HepG2 (cell line): ENCODE results near the gene C4orf54. TPM values are rescaled to one million over a fixed set of nuclear protein-coding genes. Genes with fewer than 3 reads are reported as not detected.

Experiments
- ATAC-seq: fragments of 200-7000 bp; cut with Tn5 transposase; 3 replicates; pipeline ENCODE4 v1.9.1; 2020; ENCODE audit warnings: mild to moderate bottlenecking, moderate library complexity
- BruUV-seq: library from RNA; stranded (reverse); fragments of 400-500 nt; replicated peaks from 2 replicates; lab custom pipeline; 2021; lab: Mats Ljungman, UMichigan
- CTCF ChIA-PET: fragments of 300-600 bp; formaldehyde crosslinking; extraction: SDS; loops from one replicate; lab custom pipeline; 2021; ENCODE audit warnings: low total read pairs, inconsistent platforms, low intra/inter-chr PET ratio; lab: Yijun Ruan, JAX
- POLR2A ChIA-PET: fragments of 350-600 bp; sonication (Branson Sonifier 250); formaldehyde crosslinking; loops from one replicate; lab custom pipeline; 2020; ENCODE audit warnings: antibody characterized with exemption, inconsistent platforms; lab: Yijun Ruan, JAX
- DNase-seq: peaks from one replicate; pipeline ENCODE4 v3.0.0-alpha.2; 2015; ENCODE audit warnings: low spot score
- FAIRE-seq: peaks from 3 replicates; lab custom pipeline; 2011; peaks lifted over from hg19 to GRCh38; lab: Jason Lieb, UNC
- H2AFZ ChIP-seq: one replicate; pipeline ENCODE4 v1.6.1; 2011; ENCODE audit warnings: low read length, inconsistent platforms
- H3K27ac ChIP-seq: fragments of 300-600 bp; 3 replicates; pipeline ENCODE4 v1.8.0; 2011; ENCODE audit warnings: mixed run types, mild to moderate bottlenecking, mixed read lengths, low read length, inconsistent platforms; ENCODE audit not compliant: insufficient read depth; ENCODE audit errors: extremely low read length
- H3K27me3 ChIP-seq, 2 experiments: fragments of 200-600 bp in 1 of 2; 2 replicates in 1 of 2; 3 replicates in 1 of 2; pipeline versions ENCODE4 v1.6.0 to v1.8.0; 2011; ENCODE audit warnings: low read length in 2 of 2, mild to moderate bottlenecking in 2 of 2, moderate library complexity in 2 of 2, inconsistent platforms in 1 of 2; ENCODE audit not compliant: insufficient read depth in 2 of 2, control insufficient read depth in 1 of 2
- H3K36me3 ChIP-seq, 2 experiments: fragments of 200-600 bp in 1 of 2; replicated peaks in 1 of 2; 2 replicates in 1 of 2; 3 replicates in 1 of 2; pipeline versions ENCODE4 v1.5.1 to v1.8.0; 2011; ENCODE audit warnings: low read length in 2 of 2, inconsistent platforms in 1 of 2; ENCODE audit not compliant: insufficient read depth in 2 of 2, control insufficient read depth in 1 of 2
- H3K4me1 ChIP-seq: 2 replicates; pipeline ENCODE4 v1.5.1; 2012; ENCODE audit warnings: low read length, inconsistent platforms; ENCODE audit not compliant: insufficient read depth
- H3K4me2 ChIP-seq: 2 replicates; pipeline ENCODE4 v1.6.0; 2011; ENCODE audit warnings: low read depth, low read length, inconsistent platforms
- H3K4me3 ChIP-seq, 3 experiments: fragments of 200-600 bp in 1 of 3; sonication (generic), shearing (Covaris generic) in 1 of 3; replicated peaks in 1 of 3; 2 replicates each; pipeline ENCODE4 v1.5.1; 2011 to 2016; ENCODE audit warnings: low read length in 3 of 3, inconsistent platforms in 2 of 3, low read depth in 2 of 3, mild to moderate bottlenecking in 2 of 3, control low read depth in 1 of 3, mixed read lengths in 1 of 3; ENCODE audit not compliant: insufficient read depth in 1 of 3
- H3K79me2 ChIP-seq: one replicate; pipeline ENCODE4 v1.6.1; 2011; ENCODE audit warnings: low read length, inconsistent platforms; ENCODE audit not compliant: insufficient read depth
- H3K9ac ChIP-seq: 2 replicates; pipeline ENCODE4 v1.6.0; 2011; ENCODE audit warnings: mild to moderate bottlenecking, low read depth, low read length, inconsistent platforms; ENCODE audit not compliant: insufficient read depth
- H3K9me3 ChIP-seq: 2 replicates; pipeline ENCODE4 v1.5.1; 2012; ENCODE audit warnings: mild to moderate bottlenecking, low read length
- H4K20me1 ChIP-seq: 2 replicates; pipeline ENCODE4 v1.6.0; 2011; ENCODE audit warnings: inconsistent platforms, mild to moderate bottlenecking, low read length, moderate library complexity; ENCODE audit not compliant: insufficient read depth
- GLI4 ChIP-seq: sonication (generic); formaldehyde crosslinking; IDR thresholded peaks from 2 replicates; pipeline ENCODE4 v1.5.1; 2020; ENCODE audit warnings: missing genetic modification reagents, mild to moderate bottlenecking, moderate library complexity, borderline replicate concordance
- GZF1 ChIP-seq: sonication (generic); formaldehyde crosslinking; IDR thresholded peaks from 2 replicates; pipeline ENCODE4 v1.5.1; 2020; ENCODE audit warnings: mild to moderate bottlenecking, missing genetic modification reagents
- SIN3A ChIP-seq: IDR thresholded peaks from 2 replicates; pipeline ENCODE4 v1.6.1; 2011; ENCODE audit warnings: low read depth, mild to moderate bottlenecking, control low read depth, low read length, borderline replicate concordance
- SP140L ChIP-seq: sonication (generic); formaldehyde crosslinking; IDR thresholded peaks from 2 replicates; pipeline ENCODE4 v1.4.0; 2020; ENCODE audit warnings: missing genetic modification reagents, borderline replicate concordance
- SP5 ChIP-seq: IDR thresholded peaks from 2 replicates; pipeline ENCODE4 v1.6.1; 2016; ENCODE audit warnings: low read depth, borderline replicate concordance
- SPEN ChIP-seq: sonication (generic); formaldehyde crosslinking; IDR thresholded peaks from 2 replicates; pipeline ENCODE4 v1.5.1; 2020; ENCODE audit warnings: low read depth, mild to moderate bottlenecking, missing genetic modification reagents
- ZEB1 ChIP-seq: IDR thresholded peaks from 2 replicates; pipeline ENCODE4 v1.6.1; 2012; ENCODE audit warnings: mild to moderate bottlenecking, low read depth, inconsistent platforms; ENCODE audit not compliant: insufficient replicate concordance
- ZKSCAN1 ChIP-seq: fragments of 150-350 bp; IDR thresholded peaks from 2 replicates; pipeline ENCODE4 v1.6.1; 2014; ENCODE audit warnings: low read length
- ZNF264 ChIP-seq: sonication (generic); formaldehyde crosslinking; IDR thresholded peaks from 2 replicates; pipeline ENCODE4 v1.4.0; 2020; ENCODE audit warnings: missing genetic modification reagents
- ZNF33A ChIP-seq: sonication (generic); formaldehyde crosslinking; IDR thresholded peaks from 2 replicates; pipeline ENCODE4 v1.5.1; 2020; ENCODE audit warnings: missing genetic modification reagents, mild to moderate bottlenecking, moderate library complexity, borderline replicate concordance
- ZSCAN22 ChIP-seq: sonication (generic); formaldehyde crosslinking; IDR thresholded peaks from 2 replicates; pipeline ENCODE4 v1.4.0; 2020; ENCODE audit warnings: mild to moderate bottlenecking, missing genetic modification reagents
- WGBS: methylation state at CpG from one replicate; pipeline ENCODE4 v1.1.6; 2017; ENCODE audit warnings: low lambda C conversion rate; 5-methylcytosine and 5-hydroxymethylcytosine counted together
- in situ Hi-C: cut with HindIII; loops from 2 replicates; pipeline ENCODE4 v1.10.0; 2017; ENCODE audit warnings: low pct_unique_long_range_greater_than_20kb; ENCODE audit not compliant: extremely low pct_ligation_motif_present
- intact Hi-C: fragments of 100-400 bp; cut with micrococcal nuclease; formaldehyde crosslinking; loops from one replicate; pipeline ENCODE4 v1.10.0; 2022; ENCODE audit not compliant: unreplicated experiment
- polyA plus RNA-seq, 8 experiments: library from polyadenylated mRNA; depleted of rRNA in 3 of 8; stranded (reverse) in 7 of 8; unstranded in 1 of 8; fragments of >200 nt; fragmentation: Illumina TruSeq in 4 of 8; extraction: Trizol in 4 of 8; gene quantifications; 2 replicates each; pipeline versions ENCODE4 v1.2.1 to v1.2.3, GENCODE V29; 2011 to 2016; ENCODE audit warnings: low read depth in 4 of 8, missing spikeins in 1 of 8, mixed read lengths in 1 of 8; ENCODE audit not compliant: insufficient read depth in 1 of 8
- total RNA-seq, 5 experiments: library from RNA; depleted of rRNA; stranded (reverse); fragments of >200 nt; fragmentation: Illumina TruSeq; extraction: Trizol; gene quantifications; 2 replicates each; pipeline ENCODE4 v1.2.3, GENCODE V29; 2016; ENCODE audit warnings: low read depth in 1 of 5
- TF ChIP-seq, protein P1 (sequence below): sonication (generic); formaldehyde crosslinking; IDR thresholded peaks from 2 replicates; pipeline ENCODE4 v1.4.0; 2020; ENCODE audit warnings: low read depth, mild to moderate bottlenecking, missing genetic modification reagents
- TF ChIP-seq, protein P2 (sequence below): sonication (generic); formaldehyde crosslinking; IDR thresholded peaks from 2 replicates; pipeline ENCODE4 v1.4.0; 2020; ENCODE audit warnings: low read depth, mild to moderate bottlenecking, missing genetic modification reagents

Gene C4orf54
- total and polyA plus RNA-seq, 2 of the 13 experiments (the other 11 are each of a cell fraction or from before 2014, with no cell fraction given): not detected

DNA sequence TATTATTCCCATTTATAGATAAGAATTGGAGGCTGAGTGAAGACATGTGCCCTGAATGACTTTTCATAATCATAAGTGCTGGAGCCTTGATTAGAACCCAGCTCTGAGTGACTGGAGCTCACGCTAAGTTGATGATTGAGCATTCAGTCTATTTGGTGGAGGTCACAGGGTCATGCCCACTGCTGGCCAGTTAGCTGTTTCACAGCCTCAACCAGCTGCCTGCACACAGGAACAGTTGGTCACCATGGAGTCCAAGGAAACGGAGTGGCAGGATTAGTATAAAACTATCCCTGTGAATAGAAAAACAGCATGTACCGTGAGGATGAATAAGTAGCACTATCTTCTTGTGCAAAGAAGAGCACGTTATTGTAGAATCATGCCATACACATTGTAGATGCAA, 1.0 kb upstream of the C4orf54 start:
- no peaks in the 10 kb centered on the region for H3K9me3 ChIP-seq
- ATAC-seq (no peak), FAIRE-seq (no peak), DNase-seq (no peak)
- H3K79me2 ChIP-seq: no peaks in the 10 kb centered on the region
- no peak overlapping the region for H2AFZ ChIP-seq
- H3K27me3 ChIP-seq: peaks cover 1 to 11% of the 10 kb centered on the region in 2 experiments; a peak in 1 of 5 replicates
- no peak overlapping the region for H3K27ac ChIP-seq
- H3K4me3 ChIP-seq: no peak overlapping the region
- H3K4me2 ChIP-seq: no peak overlapping the region
- 25% methylated on average over 4 of the region's 4 CpGs for WGBS
- CTCF ChIA-PET: no interaction called here
- H3K9ac ChIP-seq: no peak overlapping the region
- TF ChIP-seq ZEB1 (no peak), ZNF264 (CRISPR knock-in tag) (no peak), SP5 (no peak), SP140L (CRISPR knock-in tag) (no peak), SIN3A (no peak), ZNF33A (CRISPR knock-in tag) (no peak), SPEN (CRISPR knock-in tag) (no peak), GZF1 (CRISPR knock-in tag) (no peak), ZKSCAN1 (no peak), GLI4 (CRISPR knock-in tag) (no peak), ZSCAN22 (CRISPR knock-in tag) (no peak)
- TF ChIP-seq, protein P1, sequence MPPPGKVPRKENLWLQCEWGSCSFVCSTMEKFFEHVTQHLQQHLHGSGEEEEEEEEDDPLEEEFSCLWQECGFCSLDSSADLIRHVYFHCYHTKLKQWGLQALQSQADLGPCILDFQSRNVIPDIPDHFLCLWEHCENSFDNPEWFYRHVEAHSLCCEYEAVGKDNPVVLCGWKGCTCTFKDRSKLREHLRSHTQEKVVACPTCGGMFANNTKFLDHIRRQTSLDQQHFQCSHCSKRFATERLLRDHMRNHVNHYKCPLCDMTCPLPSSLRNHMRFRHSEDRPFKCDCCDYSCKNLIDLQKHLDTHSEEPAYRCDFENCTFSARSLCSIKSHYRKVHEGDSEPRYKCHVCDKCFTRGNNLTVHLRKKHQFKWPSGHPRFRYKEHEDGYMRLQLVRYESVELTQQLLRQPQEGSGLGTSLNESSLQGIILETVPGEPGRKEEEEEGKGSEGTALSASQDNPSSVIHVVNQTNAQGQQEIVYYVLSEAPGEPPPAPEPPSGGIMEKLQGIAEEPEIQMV (CRISPR knock-in tag): no peak
- TF ChIP-seq, protein P2, sequence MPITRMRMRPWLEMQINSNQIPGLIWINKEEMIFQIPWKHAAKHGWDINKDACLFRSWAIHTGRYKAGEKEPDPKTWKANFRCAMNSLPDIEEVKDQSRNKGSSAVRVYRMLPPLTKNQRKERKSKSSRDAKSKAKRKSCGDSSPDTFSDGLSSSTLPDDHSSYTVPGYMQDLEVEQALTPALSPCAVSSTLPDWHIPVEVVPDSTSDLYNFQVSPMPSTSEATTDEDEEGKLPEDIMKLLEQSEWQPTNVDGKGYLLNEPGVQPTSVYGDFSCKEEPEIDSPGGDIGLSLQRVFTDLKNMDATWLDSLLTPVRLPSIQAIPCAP (CRISPR knock-in tag): no peak
- H3K4me1 ChIP-seq: no peaks in the 10 kb centered on the region
- no peaks in the 10 kb centered on the region for H3K36me3 ChIP-seq
- H4K20me1 ChIP-seq: no peaks in the 10 kb centered on the region
- POLR2A ChIA-PET: no interaction called here
- intact Hi-C loops (no loop called here), in situ Hi-C loops (no loop called here)
- no TSS peak for BruUV-seq
